ENCODE measurements around the gene SLC50A1. TPM values are rescaled to one million over a fixed set of nuclear protein-coding genes. Genes with fewer than 3 reads are reported as not detected.
"Not testable (repeated sequence)": the region's sequence is repeated elsewhere in the genome, so short reads cannot be mapped to it uniquely, and the experiment has no call there.

SLC50A1 gene
- total RNA-seq, 3 donors from 2014 or later (not counting 1 experiment from before 2014, with no cell fraction given) = 31.7 to 33.5 (median 32.7) TPM

DNA sequence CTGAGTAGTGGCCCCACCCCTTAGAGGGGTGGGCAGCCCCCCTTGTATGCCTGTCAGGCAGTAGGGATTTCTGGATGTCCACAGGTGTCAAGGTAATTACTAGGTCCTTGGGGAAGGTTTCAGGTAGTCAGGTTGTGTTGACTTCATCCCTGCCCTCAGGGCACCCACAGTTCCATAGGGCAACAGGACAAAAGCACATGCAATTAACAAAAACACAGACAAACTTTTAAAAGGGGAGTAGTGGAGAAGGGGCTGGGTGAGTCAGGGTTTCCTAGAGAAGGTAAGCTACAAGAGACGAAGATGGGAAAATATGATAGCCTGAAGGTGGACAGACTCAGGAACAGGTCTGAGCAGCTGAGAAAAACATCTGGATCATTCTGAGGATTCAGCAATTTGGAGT, 23.3 kb downstream of the SLC50A1 start:
- DNase-seq = no peak
- no peaks in the 10 kb centered on the region for H3K27me3 ChIP-seq (ENCODE audit: control insufficient read depth, insufficient read depth, low read length)
- H3K36me3 Mint-ChIP-seq = no peaks in the 10 kb centered on the region
- H3K4me3 Mint-ChIP-seq = no peak overlapping the region
- intact Hi-C loops (cut with micrococcal nuclease) = no loop called here
- 93% methylated on average over 1 of the region's 1 CpG for WGBS (ENCODE audit: insufficient coverage)
- no peaks in the 10 kb centered on the region for H3K36me3 ChIP-seq (ENCODE audit: control insufficient read depth, insufficient read depth, low read length)
- H3K9me3 ChIP-seq (ENCODE audit: control insufficient read depth, insufficient read depth, low read length) = no peaks in the 10 kb centered on the region
- no peaks in the 10 kb centered on the region for H3K4me1 Mint-ChIP-seq
- no peak overlapping the region for H3K27ac Mint-ChIP-seq
- no peaks in the 10 kb centered on the region for H3K4me1 ChIP-seq (ENCODE audit: control insufficient read depth, insufficient read depth, low read length)
- no peaks in the 10 kb centered on the region for H3K9me3 Mint-ChIP-seq
- no peak for TF ChIP-seq CTCF (IDR thresholded peaks at IDR 0.05)
- peaks cover 6 to 11% of the 10 kb centered on the region in 2 donors for H3K27me3 Mint-ChIP-seq (ENCODE audit: low read depth in 2 of 2)
- ATAC-seq = no peak
- no peak overlapping the region for H3K27ac ChIP-seq (ENCODE audit: low read length)
- no peak overlapping the region for H3K4me3 ChIP-seq (ENCODE audit: low read length)

DNA sequence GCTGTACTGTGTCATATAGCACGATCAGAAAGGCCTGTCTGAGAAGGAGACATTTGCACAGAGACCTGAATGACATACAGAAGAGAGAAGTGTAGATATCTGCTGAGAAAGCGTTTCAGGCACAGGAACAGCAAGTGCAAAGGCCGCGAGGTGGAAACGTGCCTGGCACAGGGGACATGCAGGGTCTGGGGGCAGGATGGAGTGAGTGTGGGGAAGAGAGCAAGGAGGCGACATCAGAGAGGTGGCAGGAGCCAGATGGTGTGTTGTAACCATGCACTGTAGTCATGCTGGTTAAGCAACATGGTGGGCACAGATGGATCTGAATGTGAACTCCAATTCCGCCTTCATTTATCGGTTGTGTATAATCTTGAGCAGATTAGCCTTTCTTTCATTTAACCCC, 24.5 kb downstream of the SLC50A1 start:
- Histone ChIP-seq H3K27ac (ENCODE audit: low read length) (no peak overlapping the region), H3K36me3 (ENCODE audit: control insufficient read depth, insufficient read depth, low read length) (no peaks in the 10 kb centered on the region), H3K9me3 (ENCODE audit: control insufficient read depth, insufficient read depth, low read length) (no peaks in the 10 kb centered on the region), H3K4me3 (ENCODE audit: low read length) (no peak overlapping the region), H3K4me1 (ENCODE audit: control insufficient read depth, insufficient read depth, low read length) (no peaks in the 10 kb centered on the region), H3K27me3 (ENCODE audit: control insufficient read depth, insufficient read depth, low read length) (no peaks in the 10 kb centered on the region)
- DNase-seq = no peak
- ATAC-seq = no peak
- Mint-ChIP-seq H3K36me3 (no peaks in the 10 kb centered on the region), H3K9me3 (no peaks in the 10 kb centered on the region), H3K4me3 (no peak overlapping the region), H3K27me3 (ENCODE audit: low read depth in 2 of 2) (peaks cover 6 to 9% of the 10 kb centered on the region in 2 donors), H3K4me1 (no peaks in the 10 kb centered on the region), H3K27ac (no peak overlapping the region)
- WGBS (ENCODE audit: insufficient coverage) = 81% methylated on average over 7 of the region's 8 CpGs
- TF ChIP-seq CTCF (IDR thresholded peaks at IDR 0.05) = no peak
- intact Hi-C loops (cut with micrococcal nuclease) = no loop called here

DNA sequence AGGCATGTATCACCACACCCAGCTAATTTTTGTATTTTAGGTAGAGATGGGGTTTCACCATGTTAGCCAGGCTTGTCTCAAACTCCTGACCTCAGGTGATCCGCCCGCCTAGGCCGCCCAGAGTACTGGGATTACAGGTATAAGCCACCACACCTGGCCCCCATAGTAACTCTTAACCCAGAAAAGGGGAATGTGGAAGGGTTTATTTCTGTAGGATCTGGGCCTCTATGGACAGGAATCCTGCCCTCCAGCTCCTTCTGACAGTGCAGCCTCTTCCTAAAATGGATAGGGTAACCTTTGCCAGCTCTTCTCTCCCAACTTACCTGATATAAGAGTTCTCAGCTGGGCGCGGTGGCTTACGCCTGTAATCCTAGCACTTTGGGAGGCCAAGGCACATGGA, 27.0 kb downstream of the SLC50A1 start:
- ATAC-seq; H3K9me3 Mint-ChIP-seq; H3K36me3 ChIP-seq (ENCODE audit: control insufficient read depth, insufficient read depth, low read length); H3K27me3 ChIP-seq (ENCODE audit: control insufficient read depth, insufficient read depth, low read length); intact Hi-C loops (cut with micrococcal nuclease); DNase-seq; H3K36me3 Mint-ChIP-seq; H3K9me3 ChIP-seq (ENCODE audit: control insufficient read depth, insufficient read depth, low read length); H3K4me3 Mint-ChIP-seq; H3K27me3 Mint-ChIP-seq (ENCODE audit: low read depth in 2 of 2); H3K27ac ChIP-seq (ENCODE audit: low read length); H3K4me3 ChIP-seq (ENCODE audit: low read length); H3K27ac Mint-ChIP-seq: not testable (repeated sequence)
- peaks cover 10% of the 10 kb centered on the region for H3K4me1 ChIP-seq (ENCODE audit: control insufficient read depth, insufficient read depth, low read length)
- peaks cover 0 to 11% of the 10 kb centered on the region in 2 donors for H3K4me1 Mint-ChIP-seq
- 100% methylated on average over 3 of the region's 6 CpGs for WGBS (ENCODE audit: insufficient coverage)

DNA sequence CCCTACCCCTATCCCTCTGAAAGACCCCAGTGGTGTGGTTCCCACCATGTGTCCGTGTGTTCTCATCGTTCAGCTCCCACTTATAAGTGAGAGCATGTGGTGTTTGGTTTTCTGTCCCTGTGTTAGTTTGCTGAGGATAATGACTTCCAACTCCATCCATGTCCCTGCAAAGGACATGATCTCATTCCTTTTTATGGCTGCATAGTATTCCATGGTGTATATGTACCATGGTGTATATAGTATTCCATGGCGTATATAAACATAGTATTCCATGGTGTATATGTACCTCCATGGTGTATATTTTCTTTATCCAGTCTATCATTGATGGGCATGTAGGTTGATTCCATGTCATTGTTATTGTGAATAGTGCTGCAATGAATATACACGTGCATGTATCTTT, 28.1 kb downstream of the SLC50A1 start:
- ATAC-seq; H3K4me3 ChIP-seq (ENCODE audit: low read length); H3K9me3 Mint-ChIP-seq; H3K27me3 ChIP-seq (ENCODE audit: control insufficient read depth, insufficient read depth, low read length); H3K27me3 Mint-ChIP-seq (ENCODE audit: low read depth in 2 of 2); H3K36me3 Mint-ChIP-seq; H3K36me3 ChIP-seq (ENCODE audit: control insufficient read depth, insufficient read depth, low read length); H3K27ac ChIP-seq (ENCODE audit: low read length); DNase-seq; H3K27ac Mint-ChIP-seq; H3K9me3 ChIP-seq (ENCODE audit: control insufficient read depth, insufficient read depth, low read length); H3K4me3 Mint-ChIP-seq; intact Hi-C loops (cut with micrococcal nuclease): not testable (repeated sequence)
- peaks cover 0 to 15% of the 10 kb centered on the region in 2 donors for H3K4me1 Mint-ChIP-seq
- peaks cover 15% of the 10 kb centered on the region for H3K4me1 ChIP-seq (ENCODE audit: control insufficient read depth, insufficient read depth, low read length)
- WGBS (ENCODE audit: insufficient coverage) = 90% methylated on average over 2 of the region's 4 CpGs

DNA sequence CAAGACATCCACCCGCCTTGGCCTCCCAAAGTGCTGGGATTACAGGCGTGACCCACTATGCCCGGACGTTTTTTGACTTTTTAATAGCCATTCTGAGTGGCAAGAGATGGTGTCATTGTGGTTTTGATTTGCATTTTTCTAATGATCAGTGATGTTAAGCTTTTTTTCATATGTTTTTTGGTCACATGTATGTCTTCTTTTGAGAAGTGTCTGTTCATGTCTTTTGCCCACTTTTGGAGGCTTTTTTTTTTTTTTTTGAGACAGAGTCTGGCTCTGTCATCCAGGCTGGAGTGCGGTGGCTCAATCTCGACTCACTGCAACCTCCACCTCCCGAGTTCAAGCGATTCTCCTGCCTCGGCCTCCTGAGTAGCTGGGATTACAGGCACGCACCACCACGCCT, 29.0 kb downstream of the SLC50A1 start:
- H3K27ac ChIP-seq (ENCODE audit: low read length); H3K27me3 ChIP-seq (ENCODE audit: control insufficient read depth, insufficient read depth, low read length); H3K4me3 ChIP-seq (ENCODE audit: low read length); H3K36me3 Mint-ChIP-seq; H3K4me3 Mint-ChIP-seq; DNase-seq; H3K36me3 ChIP-seq (ENCODE audit: control insufficient read depth, insufficient read depth, low read length); H3K27me3 Mint-ChIP-seq (ENCODE audit: low read depth in 2 of 2); H3K9me3 ChIP-seq (ENCODE audit: control insufficient read depth, insufficient read depth, low read length); H3K27ac Mint-ChIP-seq; H3K9me3 Mint-ChIP-seq; ATAC-seq: not testable (repeated sequence)
- H3K4me1 Mint-ChIP-seq = peaks cover 0 to 15% of the 10 kb centered on the region in 2 donors
- intact Hi-C loops (cut with micrococcal nuclease) = loop anchor here (5.0 kb wide), 1 partner anchor 37 kb away; the partner anchor contains the start of gene EFNA1
- H3K4me1 ChIP-seq (ENCODE audit: control insufficient read depth, insufficient read depth, low read length) = peaks cover 15% of the 10 kb centered on the region
- WGBS (ENCODE audit: insufficient coverage) = 76% methylated on average over 4 of the region's 11 CpGs
